Activated CD8-positive, alpha-beta T cell treated with anti-CD3 and anti-CD28 coated beads for 36 hours (primary cell): ENCODE data around the gene RHNO1. TPM values are rescaled to one million over a fixed set of nuclear protein-coding genes. Genes with fewer than 3 reads are reported as not detected.
A peak's percentile ranks its signal among the peaks of the same experiment; 100 is the strongest.

ENCODE experiments used
- ATAC-seq: fragments of 200-7000 bp; cut with Tn5 transposase; one replicate; pipeline ENCODE4 v1.10.0; 2021; ENCODE audit warnings: mild to moderate bottlenecking, moderate library complexity
- CTCF ChIA-PET: fragments of 350-600 bp; sonication (Branson Sonifier 250); formaldehyde crosslinking; loops from one replicate; lab custom pipeline; 2021; ENCODE audit warnings: antibody characterized with exemption; lab: Charles Lee
- POLR2A ChIA-PET: fragments of 350-600 bp; sonication (Branson Sonifier 250); formaldehyde crosslinking; loops from one replicate; lab custom pipeline; 2021; ENCODE audit warnings: antibody characterized with exemption; lab: Charles Lee
- DNase-seq: peaks from one replicate; pipeline ENCODE4 v3.0.0-alpha.2; 2020
- H3K27ac Mint-ChIP-seq: one replicate; pipeline ENCODE4 v1.8.0; 2021; ENCODE audit warnings: mild to moderate bottlenecking, mixed read lengths
- H3K27me3 Mint-ChIP-seq: one replicate; pipeline ENCODE4 v1.8.0; 2021; ENCODE audit warnings: mixed read lengths
- H3K36me3 Mint-ChIP-seq: one replicate; pipeline ENCODE4 v1.8.0; 2021; ENCODE audit warnings: low read depth, mixed read lengths
- H3K4me1 Mint-ChIP-seq: one replicate; pipeline ENCODE4 v1.8.0; 2021; ENCODE audit warnings: low read depth, mixed read lengths
- H3K4me3 Mint-ChIP-seq: one replicate; pipeline ENCODE4 v1.8.0; 2021; ENCODE audit warnings: mild to moderate bottlenecking, moderate library complexity, mixed read lengths
- H3K9me3 Mint-ChIP-seq: one replicate; pipeline ENCODE4 v1.8.0; 2021; ENCODE audit warnings: mixed read lengths
- intact Hi-C: fragments of 100-400 bp; cut with micrococcal nuclease; formaldehyde crosslinking; loops from one replicate; pipeline ENCODE4 v1.10.0; 2022
- total RNA-seq, 2 experiments: library from RNA; stranded (reverse); gene quantifications; one replicate each; pipeline ENCODE4 v1.2.3, GENCODE V29; 2021
- TF ChIP-seq, protein P1 (sequence below): fragments of 200-600 bp; IDR thresholded peaks from one replicate; pipeline ENCODE4 v1.8.0; 2022; ENCODE audit warnings: antibody characterized with exemption, mild to moderate bottlenecking

RHNO1 gene
- total RNA-seq, 2 experiments from 2014 or later: 56.9 to 62.9 TPM

DNA sequence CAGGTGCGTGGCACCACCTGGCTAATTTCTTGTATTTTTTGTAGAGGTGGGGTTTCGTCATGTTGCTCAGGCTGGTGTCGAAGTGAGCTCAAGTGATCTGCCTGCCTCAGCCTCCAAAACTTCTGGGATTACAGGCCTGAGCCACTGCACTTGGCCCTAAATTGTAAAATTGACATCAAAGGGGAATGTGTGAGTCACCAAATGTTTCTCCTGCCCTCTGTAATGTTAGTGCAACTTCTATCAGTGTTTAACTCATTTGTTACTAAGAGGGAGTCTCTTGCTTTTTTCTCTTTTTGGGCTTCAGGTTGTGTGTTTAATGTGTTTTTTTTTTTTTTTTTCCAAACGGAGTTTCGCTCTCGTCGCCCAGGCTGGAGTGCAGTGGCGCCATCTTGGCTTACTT is 16.0 kb downstream of the RHNO1 start:
- intact Hi-C loops: no loop called here

DNA sequence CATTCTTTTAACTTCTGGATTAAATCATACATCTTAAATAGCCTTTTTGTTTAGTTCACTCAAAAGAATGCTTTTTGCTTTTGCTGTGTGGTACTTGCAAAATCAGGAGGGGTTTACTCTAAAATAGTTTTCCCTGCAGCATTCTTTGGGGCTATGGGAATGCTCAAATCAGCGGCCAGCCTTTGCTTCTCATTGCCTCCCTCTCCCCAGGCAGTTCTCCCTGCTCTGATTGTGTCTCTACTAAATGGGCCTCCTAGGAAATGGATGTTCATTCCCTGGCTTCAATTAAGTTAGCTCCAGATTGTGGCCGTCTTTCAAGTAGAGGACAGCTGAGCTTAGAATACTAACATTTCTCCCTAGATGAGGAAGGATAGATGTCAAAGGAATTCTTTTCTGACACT is 18.0 kb downstream of the RHNO1 start:
- DNase-seq (no peak), ATAC-seq (no peak)
- CTCF ChIA-PET: interaction anchor here (1.2 kb wide), 1 partner anchor 111 kb away, joined by 3 read pairs; no protein-coding TSS in a partner anchor
- POLR2A ChIA-PET: interaction anchor here (1.0 kb wide), 1 partner anchor 100 kb away, joined by 3 read pairs; the partner anchor contains the start of gene FKBP4
- Mint-ChIP-seq H3K4me3 (no peak overlapping the region), H3K27me3 (no peaks in the 10 kb centered on the region), H3K4me1 (peaks cover 20% of the 10 kb centered on the region), H3K36me3 (no peaks in the 10 kb centered on the region), H3K9me3 (no peaks in the 10 kb centered on the region), H3K27ac (no peak overlapping the region)
- TF ChIP-seq, protein P1, sequence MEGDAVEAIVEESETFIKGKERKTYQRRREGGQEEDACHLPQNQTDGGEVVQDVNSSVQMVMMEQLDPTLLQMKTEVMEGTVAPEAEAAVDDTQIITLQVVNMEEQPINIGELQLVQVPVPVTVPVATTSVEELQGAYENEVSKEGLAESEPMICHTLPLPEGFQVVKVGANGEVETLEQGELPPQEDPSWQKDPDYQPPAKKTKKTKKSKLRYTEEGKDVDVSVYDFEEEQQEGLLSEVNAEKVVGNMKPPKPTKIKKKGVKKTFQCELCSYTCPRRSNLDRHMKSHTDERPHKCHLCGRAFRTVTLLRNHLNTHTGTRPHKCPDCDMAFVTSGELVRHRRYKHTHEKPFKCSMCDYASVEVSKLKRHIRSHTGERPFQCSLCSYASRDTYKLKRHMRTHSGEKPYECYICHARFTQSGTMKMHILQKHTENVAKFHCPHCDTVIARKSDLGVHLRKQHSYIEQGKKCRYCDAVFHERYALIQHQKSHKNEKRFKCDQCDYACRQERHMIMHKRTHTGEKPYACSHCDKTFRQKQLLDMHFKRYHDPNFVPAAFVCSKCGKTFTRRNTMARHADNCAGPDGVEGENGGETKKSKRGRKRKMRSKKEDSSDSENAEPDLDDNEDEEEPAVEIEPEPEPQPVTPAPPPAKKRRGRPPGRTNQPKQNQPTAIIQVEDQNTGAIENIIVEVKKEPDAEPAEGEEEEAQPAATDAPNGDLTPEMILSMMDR: no peak
- intact Hi-C loops: no loop called here

More for the DNA sequence above, 16.0 kb downstream of the RHNO1 start:
- DNase-seq (no peak), ATAC-seq (no peak)
- Mint-ChIP-seq H3K27ac (no peak overlapping the region), H3K9me3 (no peaks in the 10 kb centered on the region), H3K4me1 (peaks cover 32% of the 10 kb centered on the region), H3K36me3 (peaks cover 10% of the 10 kb centered on the region), H3K27me3 (no peaks in the 10 kb centered on the region), H3K4me3 (peak overlapping the region; percentile 24)
- ChIA-PET POLR2A (interaction anchor here (0.9 to 6.3 kb wide), 2 partner anchors 14 to 50 kb away, joined by 3 to 48 read pairs; partner anchors contain the start of genes FOXM1 and RHNO1), CTCF (interaction anchor here (0.8 kb wide), 1 partner anchor 149 kb away, joined by 3 read pairs; no protein-coding TSS in a partner anchor)
- TF ChIP-seq, protein P1: no peak

DNA sequence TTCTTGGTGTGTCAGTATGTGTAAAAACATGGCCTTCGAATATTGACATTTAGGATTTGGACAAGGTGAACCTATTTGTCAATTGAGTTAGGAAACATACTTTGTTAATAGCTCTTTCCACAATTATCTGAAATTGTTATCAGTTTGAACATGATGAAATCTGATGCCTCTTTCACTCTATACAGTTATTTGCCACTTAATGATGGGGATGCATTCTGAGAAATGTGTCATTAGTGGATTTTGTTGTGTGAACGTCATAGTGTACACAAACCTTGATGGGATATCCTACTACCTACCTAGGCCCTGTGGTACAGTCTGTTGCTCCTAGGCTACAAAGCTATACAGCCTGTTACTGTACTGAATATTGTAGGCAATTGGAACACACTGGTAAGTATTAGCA is 18.5 kb downstream of the RHNO1 start:
- Mint-ChIP-seq H3K27me3 (no peaks in the 10 kb centered on the region), H3K4me3 (no peak overlapping the region), H3K27ac (no peak overlapping the region), H3K9me3 (no peaks in the 10 kb centered on the region), H3K36me3 (no peaks in the 10 kb centered on the region), H3K4me1 (peaks cover 16% of the 10 kb centered on the region)
- ChIA-PET CTCF (interaction anchor here (1.2 kb wide), 1 partner anchor 111 kb away, joined by 3 read pairs; no protein-coding TSS in a partner anchor), POLR2A (interaction anchor here (1.0 kb wide), 1 partner anchor 101 kb away, joined by 3 read pairs; the partner anchor contains the start of gene FKBP4)
- ATAC-seq (no peak), DNase-seq (no peak)
- intact Hi-C loops: no loop called here
- TF ChIP-seq, protein P1: no peak

DNA sequence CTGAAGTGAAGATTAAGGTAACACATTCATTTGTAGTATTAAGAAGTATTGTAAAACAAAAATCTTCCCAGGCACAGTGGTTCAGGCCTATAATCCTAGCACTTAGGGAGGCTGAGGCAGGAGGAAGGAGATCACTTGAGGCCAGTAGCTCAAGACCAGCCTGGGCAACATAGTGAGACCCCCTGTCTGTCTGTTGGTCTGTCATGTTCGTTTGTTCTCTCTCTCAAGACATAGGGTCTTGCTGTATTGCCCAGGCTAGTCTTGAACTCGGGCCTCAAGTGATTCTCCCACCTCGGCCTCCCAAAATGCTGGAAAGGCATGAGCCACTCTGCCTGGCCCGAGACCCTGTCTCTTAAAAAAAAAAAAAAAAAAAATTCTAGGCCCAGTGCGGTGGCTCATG is 20.4 kb downstream of the RHNO1 start:
- no peaks in the 10 kb centered on the region for H3K36me3 Mint-ChIP-seq
- CTCF ChIA-PET: no interaction called here
- no peak for ATAC-seq

DNA sequence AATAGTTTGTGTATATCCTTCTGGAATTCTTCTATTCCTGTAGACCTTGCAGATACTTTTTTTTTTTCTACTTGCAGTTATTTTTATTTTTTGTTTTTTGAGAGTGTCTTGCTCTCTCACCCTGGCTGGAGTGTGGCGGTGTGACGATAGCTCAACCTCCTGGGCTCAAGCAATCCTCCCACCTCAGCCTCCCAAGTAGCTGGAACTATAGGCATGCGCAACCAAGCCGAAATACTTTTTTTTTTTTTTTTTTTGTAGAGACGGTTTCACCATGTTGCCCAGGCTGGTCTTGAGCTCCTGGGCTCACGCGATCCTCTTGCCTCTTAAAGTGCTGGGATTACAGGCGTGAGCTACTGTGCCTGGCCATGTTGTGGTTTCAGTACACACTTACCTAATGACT is 23.6 kb downstream of the RHNO1 start:
- H3K27me3 Mint-ChIP-seq: no peaks in the 10 kb centered on the region
- TF ChIP-seq, protein P1: no peak
- no peak overlapping the region for H3K4me3 Mint-ChIP-seq
- ChIA-PET POLR2A (no interaction called here), CTCF (interaction anchor here (1.0 kb wide), 1 partner anchor 44 kb away, joined by 3 read pairs; no protein-coding TSS in a partner anchor)
- H3K36me3 Mint-ChIP-seq: no peaks in the 10 kb centered on the region
- DNase-seq: no peak
- no peaks in the 10 kb centered on the region for H3K9me3 Mint-ChIP-seq
- no peak overlapping the region for H3K27ac Mint-ChIP-seq
- H3K4me1 Mint-ChIP-seq: no peaks in the 10 kb centered on the region
- intact Hi-C loops: no loop called here
- ATAC-seq: no peak

More for the DNA sequence above, 20.4 kb downstream of the RHNO1 start:
- POLR2A ChIA-PET: no interaction called here
- Mint-ChIP-seq H3K4me3 (no peak overlapping the region), H3K27ac (no peak overlapping the region), H3K4me1 (peaks cover 4% of the 10 kb centered on the region), H3K27me3 (no peaks in the 10 kb centered on the region), H3K9me3 (no peaks in the 10 kb centered on the region)
- intact Hi-C loops: no loop called here
- no peak for DNase-seq
- TF ChIP-seq, protein P1: no peak
